ENCODE measurements around the gene OR2AK2.

GRCh38 chr1:247998811-247999210 is 33.8 kb downstream of the OR2AK2 start:
- no peak for TF ChIP-seq POLR2AphosphoS5 (IDR thresholded peaks at IDR 0.05; ENCODE audit: low read depth, low read length)
- no peak for TF ChIP-seq TAF1 (IDR thresholded peaks at IDR 0.05; ENCODE audit: borderline replicate concordance, low read depth, low read length)
